SK-N-SH (cell line): Measurements from ENCODE around the gene TMEM114.

Experiments
- EZH2phosphoT487 ChIP-seq: fragments of 200-600 bp; sonication (generic); IDR thresholded peaks from 2 replicates; pipeline ENCODE4 v1.6.1; 2017; ENCODE audit warnings: low read depth, mixed run types, mild to moderate bottlenecking, antibody characterized with exemption, moderate library complexity, borderline replicate concordance
- GABPA ChIP-seq: IDR thresholded peaks from 2 replicates; pipeline ENCODE4 v1.4.0; 2012; ENCODE audit warnings: low read depth, mild to moderate bottlenecking
- IRF3 ChIP-seq: fragments of 150-350 bp; IDR thresholded peaks from 2 replicates; pipeline ENCODE4 v1.6.1; 2016; ENCODE audit warnings: mild to moderate bottlenecking, low read depth, low read length
- JUND ChIP-seq: IDR thresholded peaks from 2 replicates; pipeline ENCODE4 v1.4.0; 2012
- RCOR1 ChIP-seq: fragments of 150-350 bp; IDR thresholded peaks from 2 replicates; pipeline ENCODE4 v1.6.1; 2017; ENCODE audit warnings: antibody characterized with exemption, low read length

DNA sequence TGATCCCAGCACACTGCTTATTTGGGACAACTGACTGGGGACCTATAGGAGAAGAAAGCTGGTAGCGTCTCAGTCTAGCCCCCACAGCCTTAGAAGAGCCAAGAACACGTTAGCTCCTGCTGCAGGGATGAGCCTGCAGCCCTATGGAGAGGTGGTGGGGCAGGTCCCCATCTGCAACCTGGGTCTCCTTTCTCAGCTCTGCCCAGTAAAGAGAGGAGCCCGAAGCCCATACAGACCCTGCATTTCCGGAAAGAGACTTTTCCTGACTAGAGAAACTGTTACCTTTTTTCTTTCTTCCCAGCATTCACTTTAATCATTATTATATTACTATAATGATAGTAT, 32.0 kb upstream of the TMEM114 start:
- no peak for TF ChIP-seq GABPA
- no peak for TF ChIP-seq RCOR1
- no peak for TF ChIP-seq EZH2phosphoT487
- no peak for TF ChIP-seq JUND
- TF ChIP-seq IRF3: no peak
